HG02763 (cell line): ENCODE data around the gene ATPAF2.
A peak's percentile ranks its signal among the peaks of the same experiment; 100 is the strongest.

ENCODE experiments used
- ATAC-seq: cut with Tn5 transposase; IDR thresholded peaks from one replicate; pipeline ENCODE4 v1.9.1; 2021; ENCODE audit warnings: mild to moderate bottlenecking, moderate library complexity; ENCODE audit not compliant: unreplicated experiment

ATPAF2 gene

DNA sequence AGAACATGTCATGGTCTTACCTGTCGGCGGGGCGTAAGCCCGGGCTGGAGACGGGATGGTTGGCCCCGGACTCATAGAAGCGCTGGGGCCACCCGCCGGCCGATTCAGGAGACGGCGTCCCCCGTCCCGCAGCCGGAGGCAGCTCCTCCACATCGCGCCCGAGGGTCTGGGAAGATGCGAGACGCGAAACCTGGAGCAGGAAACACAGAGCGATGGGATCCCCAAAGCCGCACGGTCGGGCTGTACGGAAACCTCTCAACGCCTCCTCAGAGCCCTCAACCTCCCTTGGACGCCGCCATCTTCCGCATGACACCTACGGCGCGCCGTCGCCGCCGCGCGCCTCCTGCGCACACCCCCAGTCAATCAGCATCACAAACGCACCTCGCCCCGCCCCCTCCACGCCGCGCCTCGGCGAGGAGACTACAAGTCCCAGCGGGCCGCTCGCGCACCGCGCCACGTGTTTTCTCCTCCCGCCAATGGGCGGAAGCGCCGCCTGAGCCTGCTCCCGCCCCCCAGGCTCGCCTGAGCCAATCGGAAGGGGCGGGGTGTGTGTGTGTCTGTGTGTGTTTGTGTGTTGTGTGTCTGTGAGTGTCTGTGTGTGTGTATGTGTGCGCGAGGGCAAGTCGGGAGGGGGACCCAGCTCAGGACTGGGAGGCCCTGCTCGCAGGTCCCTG lies at the start of gene ATPAF2, which contains the start of gene GID4:
ATPAF2 (minus strand) TSS at position 308 of the 674 bp plus-strand sequence; CDS start at position 153, 155 bp downstream.
GID4 (plus strand) TSS at position 548 of the 674 bp plus-strand sequence; CDS start at position 605, 57 bp downstream.
- peak; percentile 89 for ATAC-seq

DNA sequence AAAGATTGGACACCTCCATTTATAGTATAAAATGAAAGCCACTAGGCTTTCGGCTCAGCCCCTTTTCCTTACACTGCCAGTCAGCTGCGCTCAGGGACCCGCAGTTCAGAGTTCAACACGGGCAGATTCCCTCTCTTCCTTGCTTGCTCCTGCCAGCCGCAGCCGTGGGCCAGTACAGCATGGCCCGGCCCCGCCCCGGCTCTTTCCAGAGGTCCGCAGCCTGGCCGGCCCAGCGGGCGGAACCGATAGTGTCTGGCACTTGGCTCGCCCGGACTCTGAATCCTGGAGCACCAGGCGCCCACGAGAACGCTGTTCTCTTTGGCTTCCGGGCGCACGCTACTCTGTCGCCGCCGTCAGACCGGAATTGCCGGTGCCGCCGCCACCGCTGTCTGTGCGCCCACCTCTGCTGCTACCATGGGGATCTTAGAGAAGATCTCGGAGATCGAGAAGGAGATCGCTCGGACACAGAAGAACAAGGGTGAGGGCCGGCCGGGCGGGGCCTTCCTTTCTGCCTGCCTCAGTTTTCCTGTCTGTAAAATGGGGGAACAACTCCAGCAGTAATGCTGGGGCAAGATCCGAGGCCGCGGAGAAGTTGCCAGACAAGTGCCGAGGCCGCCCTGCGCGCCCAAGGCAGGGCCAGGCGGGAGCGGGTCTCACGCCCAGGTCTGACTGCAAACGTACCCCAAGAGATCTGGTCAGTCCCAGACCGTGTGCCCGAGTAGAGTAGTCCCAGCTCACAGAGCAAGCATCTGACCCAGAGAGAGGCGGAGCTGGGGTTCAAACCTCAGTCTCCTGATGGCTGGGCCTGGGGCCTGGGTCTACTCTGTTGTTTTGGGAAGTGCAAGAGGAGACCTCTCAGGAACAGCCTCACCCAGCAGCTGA lies 48.9 kb upstream of the ATPAF2 start, which contains the start of gene DRG2:
DRG2 (plus strand) TSS at position 339 of the 882 bp plus-strand sequence; CDS start at position 415, 76 bp downstream.
- peak; percentile 87 for ATAC-seq

DNA sequence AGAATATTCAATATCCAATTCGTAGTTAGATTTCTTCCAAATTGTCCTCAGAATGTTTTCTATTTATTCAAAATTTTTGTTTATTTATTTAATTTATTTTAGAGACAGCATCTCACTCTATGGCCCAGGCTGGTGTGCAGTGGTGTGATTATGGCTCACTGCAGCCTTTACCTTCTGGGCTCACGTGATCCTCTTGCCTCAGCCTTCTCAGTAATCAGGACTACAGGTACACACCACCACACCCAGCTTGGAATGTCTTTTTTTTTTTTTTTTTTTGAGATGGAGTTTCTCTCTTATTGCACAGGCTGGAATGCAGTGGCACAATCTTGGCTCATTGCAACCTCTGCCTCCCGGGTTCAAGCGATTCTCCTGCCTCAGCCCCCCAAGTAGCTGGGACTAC lies 45.3 kb upstream of the ATPAF2 start:
- no peak for ATAC-seq

DNA sequence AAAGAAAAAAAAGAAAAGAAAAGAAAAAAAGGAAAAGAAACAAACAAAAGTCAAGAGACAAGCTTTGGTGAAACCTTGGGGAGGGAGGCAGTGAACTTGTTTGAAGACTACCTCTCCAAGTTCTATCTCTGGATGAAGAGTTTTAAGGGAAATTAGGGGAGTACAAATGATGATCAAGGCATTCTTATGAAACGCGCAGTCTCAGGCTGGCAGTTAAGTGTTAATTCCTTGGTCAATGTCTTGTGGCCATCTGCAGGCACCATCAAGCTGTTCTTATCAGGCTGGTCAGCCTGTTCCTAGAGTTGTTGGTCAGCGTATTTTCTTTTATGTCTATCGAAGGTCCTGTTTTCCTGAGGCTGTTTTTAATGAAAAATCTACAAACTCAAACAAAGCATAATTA lies 40.6 kb upstream of the ATPAF2 start:
- no peak for ATAC-seq

DNA sequence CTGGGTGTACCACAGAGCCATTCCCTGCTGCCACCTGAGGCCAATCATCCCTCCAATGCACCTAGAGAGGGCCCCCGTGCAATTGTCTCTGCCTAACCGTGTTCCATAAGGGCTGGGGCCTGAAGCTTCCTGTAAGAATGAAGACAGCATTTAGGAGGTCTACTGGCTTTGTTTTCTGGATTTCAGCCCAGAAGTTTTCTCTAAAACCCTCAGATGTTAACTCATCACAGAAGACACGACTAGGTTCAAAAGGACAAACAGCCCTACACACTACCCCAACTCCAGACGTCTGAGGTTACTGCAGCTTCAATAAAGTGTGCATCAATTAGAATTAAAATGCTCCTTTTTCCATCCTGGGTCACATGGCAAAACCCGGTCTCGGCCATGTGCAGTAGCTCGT lies 38.0 kb upstream of the ATPAF2 start:
- ATAC-seq: no peak

DNA sequence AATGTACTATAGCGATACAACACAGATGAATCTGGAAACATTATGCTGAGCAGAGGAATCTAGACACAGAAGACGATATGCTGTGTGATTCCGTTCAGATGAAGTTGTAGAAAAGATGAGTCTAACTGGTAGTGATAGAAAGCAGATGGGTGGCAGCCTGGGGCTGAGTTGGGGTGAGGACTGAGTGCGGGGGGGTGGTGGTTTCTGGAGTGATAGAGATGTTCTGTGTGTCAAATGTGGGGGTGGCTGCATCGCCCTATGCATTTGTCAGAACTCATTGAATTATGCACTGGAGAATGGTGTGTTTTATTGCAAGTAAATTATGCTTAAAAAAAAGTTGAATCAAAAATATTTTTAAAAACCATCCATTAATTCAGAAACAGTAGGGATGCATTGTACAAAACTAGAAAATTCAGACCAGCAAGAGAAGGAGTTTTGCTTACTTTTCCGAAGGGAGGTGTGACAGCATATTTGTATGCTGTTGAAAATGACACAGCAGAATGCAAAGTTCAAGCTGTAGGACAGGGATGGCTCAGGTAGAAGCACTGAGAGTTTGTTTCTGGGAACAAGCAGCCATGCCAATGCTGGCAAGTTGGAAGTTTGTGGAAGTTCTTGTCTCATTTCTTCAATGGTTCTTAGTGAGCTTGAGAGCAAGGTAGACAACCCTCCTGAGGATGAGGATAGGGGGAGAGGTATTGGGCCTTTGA lies 35.8 kb upstream of the ATPAF2 start:
- ATAC-seq: no peak

DNA sequence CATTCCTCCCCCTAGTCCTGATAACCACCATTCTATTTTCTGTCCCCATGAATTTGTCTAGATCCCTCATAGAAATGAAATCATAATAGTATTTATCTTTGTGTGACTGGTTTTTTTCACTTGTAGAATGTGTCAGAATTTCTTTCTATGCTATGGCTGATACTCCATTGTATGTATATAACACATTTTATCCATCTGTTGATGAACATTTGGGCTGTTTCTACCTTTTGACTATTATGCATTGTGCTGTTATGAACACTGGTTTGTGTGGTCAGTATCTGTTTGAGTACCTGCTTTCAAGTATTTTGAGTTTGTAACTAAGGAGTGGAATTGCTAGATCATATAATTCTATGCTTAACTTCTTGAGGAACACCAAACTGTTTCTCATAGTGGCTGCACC lies 32.8 kb upstream of the ATPAF2 start:
- ATAC-seq: no peak

DNA sequence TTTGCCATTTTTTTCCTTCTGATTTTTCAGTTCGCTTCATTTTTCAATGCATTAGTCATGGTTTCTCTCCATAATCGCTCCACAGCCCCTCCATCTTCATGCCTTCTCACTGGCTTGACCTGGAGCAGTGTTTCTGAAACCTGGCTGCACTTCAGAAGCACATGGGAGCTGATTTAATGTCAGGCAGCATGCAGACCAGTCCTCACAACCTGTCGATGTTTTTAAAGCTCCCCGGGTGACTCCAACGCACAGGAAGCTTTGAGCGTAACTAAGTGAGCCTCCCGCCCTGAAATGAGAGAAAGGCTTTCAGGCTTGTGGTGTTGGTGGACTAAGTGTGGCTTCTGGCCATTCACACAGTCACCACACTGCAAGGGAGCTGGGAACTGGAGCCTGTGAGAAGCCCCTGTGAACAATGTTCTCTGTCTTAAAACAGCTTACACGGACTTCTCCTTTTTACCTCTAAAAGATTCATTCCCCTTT lies 31.9 kb upstream of the ATPAF2 start:
- ATAC-seq: no peak

DNA sequence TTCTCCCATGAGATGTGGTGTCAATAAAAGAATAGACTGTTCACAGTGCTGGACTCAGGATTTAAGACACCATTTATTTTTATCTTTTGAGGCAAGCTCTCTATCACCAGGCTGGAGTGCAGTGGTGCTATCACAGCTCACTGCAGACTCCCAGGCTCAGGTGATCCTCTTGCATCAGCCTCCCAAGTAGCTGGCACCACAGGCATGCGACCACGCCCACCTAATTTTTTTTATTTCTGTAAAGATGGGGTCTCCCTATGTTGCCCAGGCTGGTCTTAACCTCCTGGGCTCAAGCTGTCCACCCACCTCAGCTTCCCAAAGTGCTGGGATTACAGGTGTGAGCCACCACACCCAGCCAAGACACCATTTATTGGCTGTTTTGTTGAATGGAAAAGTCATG lies 30.1 kb upstream of the ATPAF2 start:
- no peak for ATAC-seq

DNA sequence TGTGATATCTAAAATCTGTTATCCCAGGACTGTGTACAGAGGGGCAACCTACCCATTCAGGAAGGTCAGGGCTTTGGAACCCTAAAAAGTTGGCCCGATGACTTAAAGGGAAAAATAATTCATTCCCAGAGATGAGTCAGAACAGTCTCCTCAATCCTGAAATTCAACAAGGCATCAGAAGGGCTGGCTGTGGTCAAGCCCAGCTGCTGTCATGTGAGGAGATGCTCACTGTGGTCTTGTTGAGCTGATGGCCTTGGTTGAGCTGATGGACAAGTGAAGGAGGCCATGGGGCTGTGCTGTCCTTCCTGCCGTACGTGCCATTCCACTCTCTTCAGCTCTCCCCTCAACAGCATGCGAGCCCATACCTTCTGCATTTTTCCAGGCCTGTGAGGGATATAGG lies 27.9 kb upstream of the ATPAF2 start:
- ATAC-seq: no peak

DNA sequence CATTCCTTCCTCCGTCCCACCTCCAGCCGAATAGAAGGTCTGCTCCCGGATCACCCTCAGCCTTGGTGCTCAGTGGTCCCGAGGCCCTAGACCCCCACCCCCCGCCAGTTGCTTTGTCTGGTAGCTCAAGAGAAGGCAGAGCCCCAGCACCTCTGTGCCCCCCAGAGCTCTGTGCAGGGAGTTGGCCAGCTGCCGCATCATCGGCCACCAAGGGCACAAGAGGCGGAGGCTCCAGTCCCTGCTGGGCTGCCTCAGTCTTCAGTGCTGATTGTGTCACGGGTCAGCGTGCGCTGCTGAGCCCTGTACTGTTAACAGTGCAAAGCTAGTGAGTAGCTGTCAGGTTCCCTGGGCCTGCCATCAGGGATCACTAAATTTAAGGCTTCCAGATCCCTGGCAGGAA lies 26.6 kb upstream of the ATPAF2 start:
- no peak for ATAC-seq

DNA sequence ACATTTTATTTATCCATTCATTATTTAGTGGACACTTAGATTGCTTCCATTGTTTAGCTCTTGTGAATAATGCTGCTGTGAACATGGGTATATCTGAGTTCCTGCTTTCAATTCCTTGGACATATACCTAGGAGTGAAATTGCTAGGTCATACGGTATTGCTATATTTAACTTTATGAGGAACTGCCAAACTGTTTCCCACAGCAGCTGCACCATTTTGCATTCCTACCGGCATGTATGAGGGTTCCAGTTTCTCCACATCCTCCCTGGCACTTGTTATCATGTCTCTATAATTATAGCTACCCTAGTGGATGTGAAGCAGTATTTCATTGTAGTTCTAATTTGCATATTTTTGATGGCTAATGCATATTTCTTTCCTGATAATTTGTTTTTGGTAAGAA lies 25.1 kb upstream of the ATPAF2 start:
- no peak for ATAC-seq

DNA sequence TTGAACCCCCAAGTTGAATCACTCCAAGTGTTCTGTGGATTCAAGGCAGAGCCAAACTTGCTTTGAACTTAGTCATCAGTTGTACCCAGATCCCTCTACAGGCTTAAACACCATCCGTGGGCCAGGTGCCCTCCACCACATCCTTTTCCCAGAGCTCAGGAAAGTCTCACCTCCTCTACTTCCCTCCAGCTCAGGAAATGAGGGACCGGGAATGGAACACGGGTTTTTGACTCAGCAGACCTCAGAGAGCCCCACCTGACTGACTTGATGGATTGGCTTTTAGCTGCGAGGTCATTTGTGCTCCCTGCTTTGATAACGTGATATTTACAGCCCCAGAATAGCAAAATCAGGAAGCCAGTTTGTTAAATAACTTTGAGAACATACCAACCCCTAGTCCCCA lies 20.3 kb upstream of the ATPAF2 start:
- no peak for ATAC-seq

DNA sequence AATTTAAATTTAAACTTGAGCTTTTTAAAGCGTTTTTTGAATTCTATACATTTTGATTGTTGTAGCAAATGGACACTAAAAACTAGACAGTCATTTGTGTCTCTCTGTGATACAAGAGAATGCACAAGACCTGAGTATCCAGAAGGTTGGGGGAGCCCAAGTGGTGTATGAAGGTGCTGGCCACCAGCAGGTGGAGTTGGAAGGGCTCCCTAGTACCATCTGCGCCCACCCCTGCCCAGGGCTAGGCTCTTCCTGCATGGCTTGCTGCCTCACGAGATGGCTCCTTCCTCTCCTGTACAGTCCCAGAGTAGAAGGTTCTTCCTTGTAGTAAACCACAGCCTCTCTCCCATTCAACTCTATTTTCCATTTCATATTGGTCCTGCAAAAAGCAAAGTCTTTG lies 17.2 kb upstream of the ATPAF2 start:
- ATAC-seq: no peak

DNA sequence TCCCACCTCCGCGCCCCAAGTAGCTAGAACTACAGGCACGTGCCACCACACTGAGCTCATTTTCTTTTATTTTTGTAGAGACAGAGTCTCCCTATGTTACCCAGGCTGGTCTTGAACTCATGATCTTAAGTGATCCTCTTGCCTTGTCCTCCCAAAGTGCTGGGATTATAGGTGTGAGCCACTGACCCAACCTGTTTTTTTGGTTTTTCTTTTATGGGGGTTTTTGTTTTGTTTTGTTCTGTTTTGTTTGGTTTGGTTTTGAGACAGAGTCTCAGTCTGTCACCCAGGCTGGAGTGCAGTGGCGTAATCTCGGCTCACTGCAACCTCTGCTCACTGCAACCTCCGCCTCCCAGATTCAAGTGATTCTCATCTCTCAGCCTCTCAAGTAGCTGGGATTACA lies 16.6 kb upstream of the ATPAF2 start:
- ATAC-seq: no peak

DNA sequence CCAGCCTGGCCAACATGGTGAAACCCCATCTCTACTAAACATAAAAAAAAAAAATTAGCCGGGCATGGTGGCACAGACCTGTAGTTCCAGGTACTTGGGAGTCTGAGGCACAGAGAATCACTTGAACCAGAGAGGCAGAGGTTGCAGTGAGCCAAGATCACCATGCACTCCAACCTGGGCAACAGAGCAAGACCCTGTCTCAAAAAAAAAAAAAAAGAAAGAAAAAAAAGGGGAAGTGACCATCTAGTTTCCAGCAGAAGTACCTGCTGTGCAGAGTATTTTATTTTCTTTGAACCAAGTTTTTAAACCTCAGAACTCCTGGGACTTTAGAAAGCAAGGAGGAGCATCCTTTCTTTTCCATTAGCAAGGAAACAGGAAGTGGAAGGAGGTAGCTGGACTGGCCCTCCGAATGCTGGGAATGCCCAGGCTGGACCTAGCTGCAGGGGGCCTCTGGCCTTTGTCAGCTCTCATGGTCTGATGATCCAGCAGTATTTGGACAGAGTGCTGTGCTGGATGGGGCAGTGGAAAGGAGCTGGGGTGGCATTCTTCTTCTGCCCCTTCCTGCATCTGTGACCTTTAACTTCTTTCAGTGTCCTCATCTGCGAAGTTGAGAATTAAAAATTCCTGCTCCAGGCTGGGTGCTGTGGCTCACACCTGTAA lies 6.9 kb upstream of the ATPAF2 start:
- ATAC-seq: no peak

DNA sequence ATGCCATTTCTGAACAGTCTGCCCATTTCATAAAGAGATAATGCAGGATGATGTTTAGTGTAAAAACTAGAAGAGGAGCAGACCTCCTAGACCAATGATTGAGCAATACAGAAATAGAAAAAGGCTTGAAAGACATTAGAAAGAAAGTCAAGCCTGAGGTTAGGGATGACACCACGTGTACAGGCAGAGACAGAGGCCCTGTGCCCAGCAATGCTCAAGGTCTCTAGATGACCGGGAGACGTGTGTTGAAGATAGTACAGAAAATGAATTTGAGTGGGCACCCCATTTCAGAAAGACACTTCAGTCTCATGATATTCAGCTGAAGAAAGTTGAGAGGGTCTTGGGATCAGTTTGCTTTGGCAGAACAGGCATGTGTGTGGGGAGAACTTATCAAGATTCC lies 5.6 kb upstream of the ATPAF2 start:
- no peak for ATAC-seq

DNA sequence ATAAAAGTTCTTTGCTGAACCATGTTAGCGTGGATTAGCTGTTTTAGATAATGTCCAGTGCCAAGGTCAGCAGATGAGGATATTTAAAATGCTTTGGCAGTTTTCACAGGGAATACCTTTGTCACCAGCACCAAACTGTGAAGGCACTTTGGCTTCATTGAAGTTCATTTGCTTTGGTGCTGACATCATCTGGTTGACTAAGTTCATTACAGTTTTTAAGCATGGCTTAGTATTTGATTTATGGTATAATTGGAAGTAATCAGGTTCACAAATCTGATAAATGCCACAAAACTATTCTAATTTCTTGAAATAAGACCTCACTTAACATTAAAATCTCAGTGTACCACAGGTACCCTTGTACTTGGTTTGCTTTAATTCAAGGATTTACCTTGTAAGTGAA lies 4.5 kb upstream of the ATPAF2 start:
- ATAC-seq: no peak

DNA sequence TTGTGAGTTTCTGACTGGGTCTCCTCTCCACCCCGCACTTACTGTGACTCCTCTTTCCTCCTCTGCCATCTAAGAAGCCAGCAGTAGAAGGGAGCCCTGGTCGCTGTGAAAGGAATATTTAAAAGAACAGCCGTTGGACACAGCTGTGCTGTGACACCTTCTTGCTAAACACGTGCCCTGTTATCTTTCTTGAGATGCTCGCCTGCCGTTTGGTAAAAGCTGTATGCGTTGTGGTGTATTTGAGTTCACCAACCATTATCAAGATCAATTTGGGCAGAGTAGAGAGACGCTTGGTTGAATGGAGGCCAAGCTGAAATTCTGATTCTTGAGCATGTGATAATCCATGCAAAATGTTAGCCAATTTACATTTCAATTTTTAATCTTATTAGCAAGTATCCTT lies 4.0 kb upstream of the ATPAF2 start:
- no peak for ATAC-seq

DNA sequence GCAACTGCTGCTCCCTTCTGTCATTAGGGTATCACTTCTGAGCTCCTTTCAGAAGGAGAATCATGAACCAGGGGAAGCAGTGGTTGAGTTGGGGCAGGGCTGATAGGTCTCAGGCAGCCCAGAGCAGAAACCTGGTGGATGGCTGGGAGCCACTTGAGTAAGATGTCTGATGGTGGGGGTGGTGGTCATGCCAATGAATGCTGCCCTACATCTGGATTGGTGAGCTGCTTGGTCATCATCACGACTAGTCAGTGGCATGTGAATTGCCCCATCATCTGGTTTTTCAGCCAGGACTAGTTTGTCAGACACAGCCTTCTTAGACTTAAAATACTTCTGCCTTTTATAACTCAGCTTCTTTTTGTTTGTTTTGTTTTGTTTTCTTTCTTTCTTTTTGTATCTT lies 2.8 kb upstream of the ATPAF2 start:
- no peak for ATAC-seq
